Activated T-cell treated with anti-CD3 and anti-CD28 coated beads, Interleukin-2, amount 50 U/mL, for 24 hours (primary cell): ENCODE measurements around the gene MYO5B.
A peak's percentile ranks its signal among the peaks of the same experiment; 100 is the strongest.

Experiments used
- DNase-seq: peaks from one replicate; pipeline ENCODE4 v3.0.0-alpha.2; 2020
- H3K27ac Mint-ChIP-seq: 2 replicates; pipeline ENCODE4 v1.8.0; 2020; ENCODE audit warnings: mild to moderate bottlenecking, mixed read lengths
- H3K27me3 Mint-ChIP-seq: 2 replicates; pipeline ENCODE4 v1.8.0; 2020; ENCODE audit warnings: mixed read lengths
- H3K36me3 Mint-ChIP-seq: 2 replicates; pipeline ENCODE4 v1.8.0; 2020; ENCODE audit warnings: low read depth, mixed read lengths
- H3K4me1 Mint-ChIP-seq: 2 replicates; pipeline ENCODE4 v1.8.0; 2020; ENCODE audit warnings: low read depth, mixed read lengths
- H3K4me3 Mint-ChIP-seq: 2 replicates; pipeline ENCODE4 v1.8.0; 2020; ENCODE audit warnings: mild to moderate bottlenecking, moderate library complexity, mixed read lengths
- H3K9me3 Mint-ChIP-seq: 2 replicates; pipeline ENCODE4 v1.8.0; 2020; ENCODE audit warnings: mixed read lengths

The MYO5B gene

DNA sequence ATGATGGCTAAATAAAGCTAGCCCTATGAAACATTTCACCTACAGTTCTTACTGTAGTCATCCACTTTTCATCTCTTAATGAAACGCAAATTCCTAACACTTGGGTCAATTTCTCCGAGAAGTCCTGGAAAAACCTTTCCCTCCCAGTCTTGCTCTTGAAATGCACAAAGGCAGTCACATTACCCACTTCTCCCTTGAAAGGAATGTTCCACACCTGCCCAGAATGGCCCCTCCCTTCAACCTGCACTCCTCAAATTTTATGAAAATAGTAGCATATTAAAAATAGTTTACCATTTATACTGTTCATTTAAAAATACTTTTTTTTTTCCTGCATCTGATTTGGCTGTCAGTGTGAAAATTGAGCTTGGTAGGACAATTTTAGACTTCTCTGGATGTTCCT, 316.9 kb downstream of the MYO5B start:
- Mint-ChIP-seq H3K4me1 (peaks cover 4% of the 10 kb centered on the region), H3K36me3 (no peaks in the 10 kb centered on the region), H3K9me3 (no peaks in the 10 kb centered on the region), H3K27ac (no peak overlapping the region), H3K4me3 (no peak overlapping the region), H3K27me3 (peaks cover 31% of the 10 kb centered on the region)
- DNase-seq, result no peak

GRCh38 chr18:49876536-49876935, 318.4 kb downstream of the MYO5B start:
- DNase-seq, result no peak
- Mint-ChIP-seq H3K36me3 (no peaks in the 10 kb centered on the region), H3K4me1 (peaks cover 4% of the 10 kb centered on the region), H3K27me3 (peaks cover 24% of the 10 kb centered on the region), H3K27ac (no peak overlapping the region), H3K4me3 (no peak overlapping the region), H3K9me3 (no peaks in the 10 kb centered on the region)

- H3K27ac Mint-ChIP-seq, result no peak overlapping the region
- DNase-seq, result no peak
- H3K4me3 Mint-ChIP-seq, result no peak overlapping the region
- H3K4me1 Mint-ChIP-seq, result peaks cover 4% of the 10 kb centered on the region
- no peaks in the 10 kb centered on the region for H3K9me3 Mint-ChIP-seq
- H3K36me3 Mint-ChIP-seq, result no peaks in the 10 kb centered on the region
- H3K27me3 Mint-ChIP-seq, result peaks cover 20% of the 10 kb centered on the region
These were observed 319.2 kb downstream of the MYO5B start for GRCh38 chr18:49875783-49876182.

GRCh38 chr18:49875155-49875554, 319.8 kb downstream of the MYO5B start:
- no peaks in the 10 kb centered on the region for H3K36me3 Mint-ChIP-seq
- no peak overlapping the region for H3K27ac Mint-ChIP-seq
- no peak overlapping the region for H3K4me3 Mint-ChIP-seq
- DNase-seq, result no peak
- no peaks in the 10 kb centered on the region for H3K9me3 Mint-ChIP-seq
- H3K27me3 Mint-ChIP-seq, result peaks cover 17% of the 10 kb centered on the region
- peaks cover 4% of the 10 kb centered on the region for H3K4me1 Mint-ChIP-seq

GRCh38 chr18:49874238-49874637, 320.7 kb downstream of the MYO5B start:
- Mint-ChIP-seq H3K27me3 (peaks cover 10% of the 10 kb centered on the region), H3K27ac (no peak overlapping the region), H3K4me1 (peaks cover 4% of the 10 kb centered on the region), H3K36me3 (no peaks in the 10 kb centered on the region), H3K9me3 (no peaks in the 10 kb centered on the region), H3K4me3 (no peak overlapping the region)
- DNase-seq, result no peak

GRCh38 chr18:49869354-49869753, 325.6 kb downstream of the MYO5B start:
- peaks cover 4% of the 10 kb centered on the region for H3K27me3 Mint-ChIP-seq
- no peak for DNase-seq
- peaks cover 3% of the 10 kb centered on the region for H3K4me1 Mint-ChIP-seq
- H3K27ac Mint-ChIP-seq, result no peak overlapping the region
- H3K36me3 Mint-ChIP-seq, result no peaks in the 10 kb centered on the region
- no peaks in the 10 kb centered on the region for H3K9me3 Mint-ChIP-seq
- H3K4me3 Mint-ChIP-seq, result no peak overlapping the region

DNA sequence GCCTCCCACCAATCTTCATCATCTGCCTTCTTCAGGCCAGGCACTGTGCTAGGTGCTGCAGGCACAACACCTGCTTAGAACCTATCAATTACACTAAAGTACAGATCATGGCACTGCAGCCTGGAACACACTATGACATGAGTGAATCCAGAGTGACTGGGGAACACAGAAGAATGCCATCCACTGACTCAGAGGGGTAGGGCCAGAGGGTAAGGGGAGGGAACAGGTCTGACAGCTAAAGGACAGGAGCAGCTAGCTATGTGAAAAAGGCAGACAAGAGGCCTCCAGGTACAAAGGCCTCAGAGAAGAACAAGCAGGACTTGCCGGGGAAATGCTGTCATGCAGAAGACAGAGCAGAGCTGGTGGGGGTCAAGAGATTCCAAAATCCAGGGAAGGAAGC, 328.3 kb downstream of the MYO5B start:
- no peaks in the 10 kb centered on the region for H3K36me3 Mint-ChIP-seq
- H3K4me1 Mint-ChIP-seq, result no peaks in the 10 kb centered on the region
- no peak overlapping the region for H3K27ac Mint-ChIP-seq
- H3K27me3 Mint-ChIP-seq, result peaks cover 8% of the 10 kb centered on the region
- H3K9me3 Mint-ChIP-seq, result no peaks in the 10 kb centered on the region
- no peak overlapping the region for H3K4me3 Mint-ChIP-seq
- DNase-seq, result no peak

- peaks cover 8% of the 10 kb centered on the region for H3K27me3 Mint-ChIP-seq
- no peak overlapping the region for H3K27ac Mint-ChIP-seq
- H3K4me3 Mint-ChIP-seq, result no peak overlapping the region
- H3K9me3 Mint-ChIP-seq, result no peaks in the 10 kb centered on the region
- no peak for DNase-seq
- no peaks in the 10 kb centered on the region for H3K36me3 Mint-ChIP-seq
- H3K4me1 Mint-ChIP-seq, result no peaks in the 10 kb centered on the region
These were observed 329.5 kb downstream of the MYO5B start for GRCh38 chr18:49865401-49865800.

DNA sequence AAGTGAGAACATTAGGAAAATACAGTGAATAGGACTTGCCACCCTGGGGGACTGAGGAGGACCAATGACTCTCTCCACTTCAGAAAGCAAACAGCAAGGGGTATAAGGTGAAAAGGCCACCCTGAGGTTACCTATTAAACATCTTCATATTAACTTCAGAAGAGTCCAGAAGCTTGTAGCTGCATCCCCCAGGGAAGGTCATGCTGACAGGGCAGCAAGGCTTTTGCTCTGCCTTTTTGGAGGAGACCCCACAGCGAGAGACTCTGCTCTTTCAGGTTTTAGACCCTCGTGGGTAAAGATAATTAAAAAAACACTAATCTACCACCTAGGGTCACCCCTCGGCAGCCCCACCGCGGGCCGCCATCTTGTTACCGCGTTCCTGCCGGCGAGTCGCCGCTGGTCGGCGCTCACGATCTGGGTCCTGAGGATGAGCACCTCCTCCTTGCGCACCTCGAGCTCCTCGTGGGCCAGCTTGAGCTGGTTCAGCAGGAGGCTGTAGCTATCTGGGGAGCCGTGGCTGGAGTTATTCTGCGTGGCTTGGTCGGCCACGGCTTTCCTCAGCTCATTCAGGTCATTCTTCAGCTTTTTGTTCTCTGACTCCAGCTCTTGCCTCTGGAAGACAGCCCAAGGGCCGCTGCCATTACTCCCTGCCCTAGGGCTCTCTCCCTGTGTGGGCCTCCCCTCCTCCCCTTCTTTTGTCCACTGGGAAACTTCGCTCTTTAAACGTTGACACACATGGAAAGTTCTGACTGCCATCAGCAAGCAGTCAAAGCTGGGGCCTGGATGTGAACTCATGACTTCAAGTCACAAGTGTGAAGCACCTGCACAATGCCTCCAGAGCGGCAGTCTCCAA, 331.0 kb downstream of the MYO5B start:
- no peak for DNase-seq
- Mint-ChIP-seq H3K4me1 (no peaks in the 10 kb centered on the region), H3K27ac (no peak overlapping the region), H3K4me3 (no peak overlapping the region), H3K27me3 (peaks cover 8% of the 10 kb centered on the region), H3K36me3 (no peaks in the 10 kb centered on the region), H3K9me3 (no peaks in the 10 kb centered on the region)

DNA sequence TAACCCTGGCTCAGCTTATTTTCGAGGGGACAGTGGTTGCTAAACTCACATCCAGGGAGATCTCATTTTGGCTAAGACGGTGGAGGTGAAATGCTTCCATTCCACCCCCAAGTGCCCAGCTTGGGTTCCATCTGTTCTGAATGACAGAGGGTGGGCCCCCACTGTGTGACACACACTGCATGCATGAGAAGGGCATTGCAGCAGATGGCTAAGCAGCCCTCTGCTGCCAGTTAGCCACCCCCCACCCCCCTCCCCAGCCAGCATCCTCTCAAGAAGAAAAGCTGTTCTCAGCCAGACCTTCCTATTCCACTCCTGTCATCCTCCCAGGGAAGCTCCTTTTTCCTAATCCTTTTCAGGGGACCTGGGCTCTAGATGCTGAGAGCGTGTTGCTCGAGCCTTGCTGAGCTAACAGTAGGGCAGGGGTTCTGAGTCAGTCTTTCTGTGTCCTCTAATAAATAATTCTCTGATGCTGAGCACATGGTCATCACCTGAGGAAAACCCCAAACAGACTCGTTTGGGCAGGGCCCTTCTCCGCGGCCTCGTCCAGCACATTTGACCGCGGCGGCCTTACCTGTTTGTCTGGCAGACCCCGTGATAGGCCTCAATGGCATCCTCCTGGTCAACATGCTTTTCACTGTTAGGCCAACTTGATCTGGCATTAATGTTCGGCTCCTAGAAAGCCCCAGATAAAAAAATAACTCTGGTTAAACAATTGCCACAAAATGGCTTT, 332.1 kb downstream of the MYO5B start:
- no peaks in the 10 kb centered on the region for H3K36me3 Mint-ChIP-seq
- H3K4me1 Mint-ChIP-seq, result no peaks in the 10 kb centered on the region
- H3K27ac Mint-ChIP-seq, result no peak overlapping the region
- no peak for DNase-seq
- H3K9me3 Mint-ChIP-seq, result no peaks in the 10 kb centered on the region
- H3K27me3 Mint-ChIP-seq, result peaks cover 8% of the 10 kb centered on the region
- no peak overlapping the region for H3K4me3 Mint-ChIP-seq

GRCh38 chr18:49861659-49862058, 333.3 kb downstream of the MYO5B start:
- Mint-ChIP-seq H3K27ac (no peak overlapping the region), H3K36me3 (no peaks in the 10 kb centered on the region), H3K4me3 (no peak overlapping the region), H3K9me3 (no peaks in the 10 kb centered on the region), H3K4me1 (no peaks in the 10 kb centered on the region), H3K27me3 (peaks cover 8% of the 10 kb centered on the region)
- no peak for DNase-seq

DNA sequence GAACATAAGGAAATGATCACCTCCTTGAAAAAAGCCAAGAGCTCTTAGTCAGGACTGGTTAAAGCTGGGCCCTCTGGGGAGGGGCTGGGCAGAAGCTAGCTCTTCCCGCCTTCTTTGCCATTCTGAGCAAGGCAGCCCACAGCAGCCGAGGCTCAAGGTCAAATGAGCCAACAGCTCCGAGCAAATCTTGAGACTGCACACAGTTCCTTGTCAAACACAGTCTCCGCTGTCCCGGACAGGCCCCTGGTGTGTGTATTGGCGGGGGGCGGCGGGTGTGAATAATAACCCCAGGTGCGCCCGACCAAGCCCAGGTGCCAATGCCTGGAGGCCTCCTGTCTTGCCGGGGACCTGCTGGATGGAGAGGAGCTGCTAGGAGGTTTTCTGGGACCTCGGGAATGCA, 335.2 kb downstream of the MYO5B start:
- no peak overlapping the region for H3K27ac Mint-ChIP-seq
- no peaks in the 10 kb centered on the region for H3K36me3 Mint-ChIP-seq
- H3K27me3 Mint-ChIP-seq, result peaks cover 4% of the 10 kb centered on the region

GRCh38 chr18:49859021-49859359, 336.0 kb downstream of the MYO5B start:
- Mint-ChIP-seq H3K27me3 (peaks cover 4% of the 10 kb centered on the region), H3K4me3 (no peak overlapping the region), H3K27ac (no peak overlapping the region), H3K4me1 (no peaks in the 10 kb centered on the region), H3K9me3 (no peaks in the 10 kb centered on the region), H3K36me3 (no peaks in the 10 kb centered on the region)
- no peak for DNase-seq

More for the DNA sequence above, 335.2 kb downstream of the MYO5B start:
- Mint-ChIP-seq H3K9me3 (no peaks in the 10 kb centered on the region), H3K4me3 (no peak overlapping the region), H3K4me1 (no peaks in the 10 kb centered on the region)
- DNase-seq, result no peak

- peak; percentile 74 for DNase-seq
- Mint-ChIP-seq H3K27ac (no peak overlapping the region), H3K27me3 (peaks cover 3% of the 10 kb centered on the region), H3K9me3 (no peaks in the 10 kb centered on the region), H3K4me1 (no peaks in the 10 kb centered on the region), H3K36me3 (no peaks in the 10 kb centered on the region), H3K4me3 (no peak overlapping the region)
These were observed 336.5 kb downstream of the MYO5B start for GRCh38 chr18:49858309-49859020.

GRCh38 chr18:49857708-49858107, 337.2 kb downstream of the MYO5B start:
- Mint-ChIP-seq H3K36me3 (no peaks in the 10 kb centered on the region), H3K4me1 (no peaks in the 10 kb centered on the region), H3K27me3 (no peaks in the 10 kb centered on the region), H3K27ac (no peak overlapping the region), H3K9me3 (no peaks in the 10 kb centered on the region), H3K4me3 (no peak overlapping the region)
- no peak for DNase-seq
